ENCODE measurements around the gene CD84. TPM values are rescaled to one million over a fixed set of nuclear protein-coding genes. Genes with fewer than 3 reads are reported as not detected.
A peak's percentile ranks its signal among the peaks of the same experiment; 100 is the strongest.
"Not testable (repeated sequence)": the region's sequence is repeated elsewhere in the genome, so short reads cannot be mapped to it uniquely, and the experiment has no call there.

Gene CD84
- total and polyA plus RNA-seq, 3 experiments from 2014 or later = 25.1 to 58.1 (median 27.6) TPM

DNA sequence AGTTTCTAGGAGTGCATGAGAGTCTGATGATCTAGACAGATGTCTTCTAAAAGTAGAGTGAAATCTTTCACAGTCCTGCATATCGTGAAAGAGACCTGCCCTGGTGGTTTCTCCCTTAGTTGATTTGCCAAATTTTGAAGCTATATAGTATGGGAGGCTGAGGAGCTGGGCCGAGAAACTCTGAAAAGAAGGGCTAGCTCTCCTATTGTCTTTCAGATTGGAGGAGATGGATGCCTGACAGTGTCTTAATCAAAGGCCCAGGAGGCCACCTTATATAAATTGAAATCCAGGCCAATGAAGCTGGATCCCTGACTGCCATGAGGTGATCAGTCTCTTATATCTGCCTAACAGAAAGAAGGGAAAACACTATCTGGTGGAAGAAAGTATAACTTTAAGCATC is 18.4 kb upstream of the CD84 start:
- H3K27ac Mint-ChIP-seq = peak overlapping the region in 2 of 8 donors; percentile 2 to 55
- no peak overlapping the region for H3K4me3 ChIP-seq (ENCODE audit: low read length)
- ChIA-PET CTCF (no interaction called here), POLR2A (interaction anchor here (0.5 kb wide), 2 partner anchors 37 to 96 kb away, joined by 3 read pairs; no protein-coding TSS in a partner anchor)
- H3K27me3 ChIP-seq (ENCODE audit: insufficient read depth, low read length, poor library complexity, severe bottlenecking) = no peaks in the 10 kb centered on the region
- H3K36me3 Mint-ChIP-seq = peaks cover 8 to 53% (median 11%) of the 10 kb centered on the region in 3 donors
- H3K4me1 ChIP-seq (ENCODE audit: insufficient read depth, low read length) = no peaks in the 10 kb centered on the region
- peaks cover 3% of the 10 kb centered on the region for H3K9me3 ChIP-seq (ENCODE audit: low read length)
- no peak for DNase-seq
- H3K4me1 Mint-ChIP-seq = peaks cover 0 to 4% (median 0%) of the 10 kb centered on the region in 3 donors
- no peaks in the 10 kb centered on the region for H3K36me3 ChIP-seq (ENCODE audit: insufficient read depth, low read length)
- H3K27ac ChIP-seq (ENCODE audit: low read depth, low read length) = no peak overlapping the region
- H3K4me3 Mint-ChIP-seq = no peak overlapping the region
- peaks cover 11 to 30% (median 23%) of the 10 kb centered on the region in 5 donors for H3K9me3 Mint-ChIP-seq
- H3K27me3 Mint-ChIP-seq = no peaks in the 10 kb centered on the region

DNA sequence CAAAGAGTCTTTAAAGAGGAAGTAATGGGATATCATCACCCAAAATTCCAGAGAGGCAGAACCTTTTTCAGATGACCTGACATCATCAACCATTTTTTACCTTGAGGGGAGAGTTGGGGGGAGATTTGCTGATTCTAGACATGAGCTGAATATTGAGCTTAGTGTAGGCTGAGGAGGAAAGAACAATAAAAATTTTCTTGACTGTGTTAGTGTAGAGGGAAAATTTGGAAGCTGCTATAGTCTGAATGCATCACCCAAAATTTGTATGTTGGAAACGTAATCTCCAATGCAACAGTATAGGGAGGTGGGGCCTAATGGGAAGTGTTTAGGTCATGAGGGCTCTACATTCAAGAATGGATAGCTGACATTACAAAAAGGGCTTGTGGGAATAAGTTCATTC is 17.8 kb upstream of the CD84 start:
- Mint-ChIP-seq H3K9me3 (peaks cover 14 to 31% (median 21%) of the 10 kb centered on the region in 5 donors), H3K27me3 (no peaks in the 10 kb centered on the region), H3K4me3 (no peak overlapping the region), H3K36me3 (peaks cover 8 to 55% (median 11%) of the 10 kb centered on the region in 3 donors), H3K27ac (peak overlapping the region in 1 of 8 donors; percentile 26), H3K4me1 (peaks cover 0 to 4% (median 3%) of the 10 kb centered on the region in 3 donors)
- no peak overlapping the region for H3K27ac ChIP-seq (ENCODE audit: low read depth, low read length)
- H3K4me1 ChIP-seq (ENCODE audit: insufficient read depth, low read length) = no peaks in the 10 kb centered on the region
- CTCF ChIA-PET = no interaction called here
- H3K36me3 ChIP-seq (ENCODE audit: insufficient read depth, low read length) = no peaks in the 10 kb centered on the region
- H3K27me3 ChIP-seq (ENCODE audit: insufficient read depth, low read length, poor library complexity, severe bottlenecking) = no peaks in the 10 kb centered on the region
- DNase-seq = no peak
- H3K4me3 ChIP-seq (ENCODE audit: low read length) = no peak overlapping the region
- peaks cover 3% of the 10 kb centered on the region for H3K9me3 ChIP-seq (ENCODE audit: low read length)
- POLR2A ChIA-PET = no interaction called here

DNA sequence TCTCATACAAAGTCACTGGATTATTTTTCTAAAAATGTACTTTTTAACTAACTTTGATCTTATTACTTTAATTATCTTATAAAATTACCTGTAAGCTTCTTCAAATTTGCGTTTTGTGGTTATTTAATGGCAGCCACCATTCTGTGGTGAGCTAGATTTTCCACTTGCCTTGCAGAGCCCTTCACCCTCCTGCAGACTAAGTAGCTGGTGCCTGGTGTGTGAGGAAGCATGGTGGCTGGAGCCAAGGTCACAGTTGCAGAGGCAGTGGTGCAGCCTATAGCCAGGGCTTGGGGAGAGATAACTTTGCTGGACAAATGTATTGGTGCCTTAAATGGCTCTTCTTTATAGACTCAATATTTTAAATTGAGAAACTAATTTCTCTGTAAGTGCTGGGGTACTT is 11.2 kb upstream of the CD84 start:
- DNase-seq = no peak
- Histone ChIP-seq H3K27ac (ENCODE audit: low read depth, low read length) (no peak overlapping the region), H3K9me3 (ENCODE audit: low read length) (no peaks in the 10 kb centered on the region), H3K36me3 (ENCODE audit: insufficient read depth, low read length) (no peaks in the 10 kb centered on the region), H3K27me3 (ENCODE audit: insufficient read depth, low read length, poor library complexity, severe bottlenecking) (no peaks in the 10 kb centered on the region), H3K4me3 (ENCODE audit: low read length) (no peak overlapping the region), H3K4me1 (ENCODE audit: insufficient read depth, low read length) (peaks cover 7% of the 10 kb centered on the region)
- POLR2A ChIA-PET = interaction anchor here (0.6 kb wide), 1 partner anchor 14 kb away, joined by 4 read pairs; no protein-coding TSS in a partner anchor
- CTCF ChIA-PET = interaction anchor here (0.8 to 2.1 kb wide), 5 partner anchors 28 to 50 kb away, joined by 3 to 6 read pairs (median 3); no protein-coding TSS in a partner anchor
- Mint-ChIP-seq H3K36me3 (peaks cover 1 to 31% (median 5%) of the 10 kb centered on the region in 3 donors), H3K27ac (no peak overlapping the region), H3K4me3 (no peak overlapping the region), H3K9me3 (peaks cover 8 to 17% (median 11%) of the 10 kb centered on the region in 5 donors), H3K4me1 (peaks cover 15 to 37% (median 26%) of the 10 kb centered on the region in 3 donors), H3K27me3 (no peaks in the 10 kb centered on the region)

DNA sequence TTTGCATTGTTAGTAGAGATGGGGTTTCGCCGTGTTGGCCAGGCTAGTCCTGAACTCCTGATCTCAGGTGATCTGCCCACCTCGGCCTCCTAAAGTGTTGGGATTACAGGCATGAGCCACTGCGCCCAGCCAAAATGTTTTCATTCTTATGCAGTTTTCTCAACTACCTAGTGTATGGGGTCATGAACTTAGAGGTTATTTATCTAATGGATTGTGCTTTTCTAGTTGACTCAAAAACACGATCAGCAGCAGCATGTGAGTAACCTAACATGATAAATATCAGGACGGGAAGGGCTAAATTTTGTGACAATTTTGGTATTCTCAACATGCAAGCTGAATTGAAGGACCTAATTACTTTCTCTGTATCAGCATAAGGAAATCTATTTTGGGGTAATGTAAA is 9.2 kb upstream of the CD84 start:
- peaks cover 0 to 23% (median 6%) of the 10 kb centered on the region in 3 donors for H3K36me3 Mint-ChIP-seq
- Histone ChIP-seq H3K4me3 (ENCODE audit: low read length) (no peak overlapping the region), H3K9me3 (ENCODE audit: low read length) (no peaks in the 10 kb centered on the region), H3K27ac (ENCODE audit: low read depth, low read length) (no peak overlapping the region), H3K27me3 (ENCODE audit: insufficient read depth, low read length, poor library complexity, severe bottlenecking) (no peaks in the 10 kb centered on the region), H3K36me3 (ENCODE audit: insufficient read depth, low read length) (no peaks in the 10 kb centered on the region), H3K4me1 (ENCODE audit: insufficient read depth, low read length) (peaks cover 17% of the 10 kb centered on the region)
- no peak overlapping the region for H3K4me3 Mint-ChIP-seq
- DNase-seq = no peak
- H3K27ac Mint-ChIP-seq = peak overlapping the region in 1 of 8 donors; percentile 3
- H3K4me1 Mint-ChIP-seq = peaks cover 34 to 57% (median 47%) of the 10 kb centered on the region in 3 donors
- H3K27me3 Mint-ChIP-seq = no peaks in the 10 kb centered on the region
- peaks cover 3 to 12% (median 9%) of the 10 kb centered on the region in 5 donors for H3K9me3 Mint-ChIP-seq
- POLR2A ChIA-PET = interaction anchor here (0.7 kb wide), 1 partner anchor 23 kb away, joined by 3 read pairs; no protein-coding TSS in a partner anchor
- CTCF ChIA-PET = no interaction called here

DNA sequence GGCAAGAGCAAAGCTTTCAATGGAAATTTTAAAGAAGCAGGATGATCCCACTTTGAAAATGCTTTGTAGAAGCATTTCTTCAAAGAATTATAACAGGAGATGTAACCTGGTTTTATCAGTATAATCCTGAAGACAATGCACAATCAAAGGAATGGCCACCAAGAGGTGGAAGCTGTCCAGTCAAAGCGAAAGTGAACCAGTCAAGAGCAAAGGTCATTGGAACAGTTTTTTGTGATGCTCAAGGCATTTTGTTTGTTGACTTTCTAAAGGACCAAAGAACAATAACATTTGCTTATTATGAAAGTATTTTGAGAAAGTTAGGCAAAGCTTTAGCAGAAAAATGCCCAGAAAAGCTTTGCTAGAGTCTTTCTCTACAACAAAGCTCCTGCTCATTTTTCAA is 5.5 kb upstream of the CD84 start:
- Mint-ChIP-seq H3K4me3 (peak overlapping the region; percentile 22 to 78 (median 58)), H3K9me3 (peaks cover 0 to 12% (median 0%) of the 10 kb centered on the region in 5 donors), H3K4me1 (peaks cover 58 to 83% (median 81%) of the 10 kb centered on the region in 3 donors), H3K27me3 (no peaks in the 10 kb centered on the region), H3K36me3 (peaks cover 3 to 12% (median 10%) of the 10 kb centered on the region in 3 donors), H3K27ac (peak overlapping the region; percentile 54 to 92 (median 80))
- no peak for DNase-seq
- no peak overlapping the region for H3K4me3 ChIP-seq (ENCODE audit: low read length)
- H3K9me3 ChIP-seq (ENCODE audit: low read length) = no peaks in the 10 kb centered on the region
- peaks cover 38% of the 10 kb centered on the region for H3K4me1 ChIP-seq (ENCODE audit: insufficient read depth, low read length)
- H3K27me3 ChIP-seq (ENCODE audit: insufficient read depth, low read length, poor library complexity, severe bottlenecking) = no peaks in the 10 kb centered on the region
- ChIA-PET CTCF (interaction anchor here (0.9 to 1.5 kb wide), 4 partner anchors 10 to 157 kb away, joined by 3 to 4 read pairs (median 3); no protein-coding TSS in a partner anchor), POLR2A (interaction anchor here (0.6 to 0.9 kb wide), 2 partner anchors 10 to 44 kb away, joined by 3 read pairs; no protein-coding TSS in a partner anchor)
- H3K27ac ChIP-seq (ENCODE audit: low read depth, low read length) = no peak overlapping the region
- no peaks in the 10 kb centered on the region for H3K36me3 ChIP-seq (ENCODE audit: insufficient read depth, low read length)

DNA sequence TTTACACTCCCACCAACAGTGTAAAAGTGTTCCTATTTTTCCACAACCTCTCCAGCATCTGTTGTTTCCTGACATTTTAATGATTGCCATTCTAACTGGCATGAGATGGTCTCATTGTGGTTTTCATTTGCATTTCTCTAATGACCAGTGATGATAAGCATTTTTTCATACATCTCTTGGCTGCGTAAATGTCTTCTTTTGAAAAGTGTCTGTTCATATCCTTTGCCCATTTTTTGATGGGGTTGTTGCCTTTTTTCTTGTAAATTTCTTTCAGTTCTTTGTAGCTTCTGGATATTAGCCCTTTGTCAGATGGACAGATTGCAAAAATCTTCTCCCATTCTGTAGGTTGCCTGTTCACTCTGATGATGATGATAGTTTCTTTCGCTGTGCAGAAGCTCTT is 3.7 kb upstream of the CD84 start:
- H3K9me3 Mint-ChIP-seq = peaks cover 0 to 12% (median 0%) of the 10 kb centered on the region in 5 donors
- peaks cover 5 to 25% (median 12%) of the 10 kb centered on the region in 3 donors for H3K36me3 Mint-ChIP-seq
- H3K4me3 ChIP-seq (ENCODE audit: low read length); H3K27me3 ChIP-seq (ENCODE audit: insufficient read depth, low read length, poor library complexity, severe bottlenecking); H3K9me3 ChIP-seq (ENCODE audit: low read length); H3K27me3 Mint-ChIP-seq; CTCF ChIA-PET; POLR2A ChIA-PET; H3K36me3 ChIP-seq (ENCODE audit: insufficient read depth, low read length); DNase-seq; H3K27ac ChIP-seq (ENCODE audit: low read depth, low read length): not testable (repeated sequence)
- H3K27ac Mint-ChIP-seq = peak overlapping the region; percentile 52 to 94 (median 84)
- H3K4me3 Mint-ChIP-seq = peak overlapping the region in 1 of 7 donors; percentile 46
- H3K4me1 ChIP-seq (ENCODE audit: insufficient read depth, low read length) = peaks cover 42% of the 10 kb centered on the region
- H3K4me1 Mint-ChIP-seq = peaks cover 61 to 80% (median 76%) of the 10 kb centered on the region in 3 donors

DNA sequence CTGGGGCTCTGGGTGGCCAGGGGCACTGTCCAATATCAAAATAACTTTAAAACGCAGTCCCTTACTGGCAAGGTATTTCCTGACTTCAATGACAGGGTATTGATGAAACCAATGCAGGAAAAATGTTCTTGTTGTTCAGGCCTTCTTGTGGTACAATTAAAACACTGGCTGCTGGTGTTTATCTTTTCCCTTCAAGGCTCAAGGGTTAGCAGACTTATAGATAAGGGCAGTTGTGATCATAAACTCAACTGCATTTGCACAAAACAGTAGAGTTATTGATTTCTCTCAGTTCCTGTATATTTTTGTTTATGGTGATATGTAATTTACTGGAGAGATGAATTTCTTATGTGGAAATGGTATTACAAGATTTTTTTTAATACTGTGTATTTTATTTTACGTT is 2.7 kb upstream of the CD84 start:
- Histone ChIP-seq H3K4me1 (ENCODE audit: insufficient read depth, low read length) (peaks cover 50% of the 10 kb centered on the region), H3K4me3 (ENCODE audit: low read length) (no peak overlapping the region), H3K27me3 (ENCODE audit: insufficient read depth, low read length, poor library complexity, severe bottlenecking) (no peaks in the 10 kb centered on the region), H3K9me3 (ENCODE audit: low read length) (no peaks in the 10 kb centered on the region), H3K27ac (ENCODE audit: low read depth, low read length) (no peak overlapping the region), H3K36me3 (ENCODE audit: insufficient read depth, low read length) (no peaks in the 10 kb centered on the region)
- Mint-ChIP-seq H3K4me1 (peaks cover 64 to 84% (median 75%) of the 10 kb centered on the region in 3 donors), H3K36me3 (peaks cover 6 to 31% (median 12%) of the 10 kb centered on the region in 3 donors), H3K27me3 (no peaks in the 10 kb centered on the region), H3K4me3 (peak overlapping the region in 4 of 7 donors; percentile 21 to 63 (median 47)), H3K9me3 (peaks cover 0 to 12% (median 0%) of the 10 kb centered on the region in 5 donors), H3K27ac (peak overlapping the region; percentile 72 to 92 (median 90))
- CTCF ChIA-PET = interaction anchor here (1.8 to 2.2 kb wide), 2 partner anchors 22 to 32 kb away, joined by 6 to 10 read pairs; no protein-coding TSS in a partner anchor
- POLR2A ChIA-PET = interaction anchor here (4.9 to 6.3 kb wide), 2 partner anchors 13 to 23 kb away, joined by 38 to 44 read pairs; no protein-coding TSS in a partner anchor
- DNase-seq = no peak

DNA sequence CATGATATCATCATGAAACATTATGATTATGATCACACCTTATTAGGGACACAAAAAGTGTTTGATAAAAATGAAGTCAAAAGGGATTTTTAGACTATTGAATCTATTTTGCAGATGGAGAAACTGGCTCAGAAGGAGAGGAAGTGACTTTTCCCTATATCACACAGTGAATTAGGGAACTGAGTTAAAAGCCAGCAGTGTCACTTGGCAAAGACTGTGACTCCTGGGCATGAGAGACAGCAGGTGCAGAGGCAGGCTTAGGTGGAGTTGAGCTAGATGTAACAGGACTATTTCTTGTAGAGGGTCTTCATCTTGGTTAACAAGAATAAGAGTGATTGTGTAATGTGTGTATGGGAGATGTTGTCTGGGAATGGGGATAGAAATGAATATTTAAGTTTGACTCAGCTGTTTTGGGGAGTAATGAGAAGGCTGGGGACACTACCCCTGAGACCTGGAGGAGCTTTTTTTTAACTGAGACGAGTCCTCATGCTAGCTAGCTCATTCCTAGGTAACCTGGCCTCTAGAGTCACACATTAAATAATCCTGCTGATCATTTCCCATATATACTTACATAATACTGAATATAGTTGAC is 1.0 kb upstream of the CD84 start:
- peaks cover 0 to 12% (median 0%) of the 10 kb centered on the region in 5 donors for H3K9me3 Mint-ChIP-seq
- no peak for DNase-seq
- H3K27ac Mint-ChIP-seq = peak overlapping the region; percentile 72 to 92 (median 90)
- no peaks in the 10 kb centered on the region for H3K27me3 ChIP-seq (ENCODE audit: insufficient read depth, low read length, poor library complexity, severe bottlenecking)
- H3K4me1 Mint-ChIP-seq = peaks cover 72 to 91% (median 80%) of the 10 kb centered on the region in 3 donors
- peaks cover 8 to 35% (median 12%) of the 10 kb centered on the region in 3 donors for H3K36me3 Mint-ChIP-seq
- H3K9me3 ChIP-seq (ENCODE audit: low read length) = no peaks in the 10 kb centered on the region
- H3K36me3 ChIP-seq (ENCODE audit: insufficient read depth, low read length) = no peaks in the 10 kb centered on the region
- POLR2A ChIA-PET = interaction anchor here (4.9 to 6.3 kb wide), 2 partner anchors 12 to 21 kb away, joined by 38 to 44 read pairs; no protein-coding TSS in a partner anchor
- H3K4me3 ChIP-seq (ENCODE audit: low read length) = peak overlapping the region; percentile 25
- no peaks in the 10 kb centered on the region for H3K27me3 Mint-ChIP-seq
- peaks cover 57% of the 10 kb centered on the region for H3K4me1 ChIP-seq (ENCODE audit: insufficient read depth, low read length)
- CTCF ChIA-PET = interaction anchor here (1.0 to 2.2 kb wide), 6 partner anchors 12 to 30 kb away, joined by 3 to 10 read pairs (median 4); no protein-coding TSS in a partner anchor
- peak overlapping the region; percentile 17 for H3K27ac ChIP-seq (ENCODE audit: low read depth, low read length)
- H3K4me3 Mint-ChIP-seq = peak overlapping the region; percentile 50 to 76 (median 58)

Data from CD8-positive, alpha-beta memory T cell (primary cell).